GM12891 (cell line): ENCODE measurements around the gene POP4.

Experiments
- PAX5 ChIP-seq: IDR thresholded peaks from 2 replicates; pipeline ENCODE4 v1.6.1; 2011; ENCODE audit warnings: low read length, moderate library complexity, mild to moderate bottlenecking; ENCODE audit not compliant: insufficient read depth, severe bottlenecking
- POLR2A ChIP-seq: IDR thresholded peaks from 2 replicates; pipeline ENCODE4 v1.6.1; 2011; ENCODE audit warnings: low read depth, low read length, control low read depth
- POLR2AphosphoS5 ChIP-seq: IDR thresholded peaks from 2 replicates; pipeline ENCODE4 v1.6.1; 2011; ENCODE audit warnings: low read depth, low read length, control low read depth
- POU2F2 ChIP-seq: IDR thresholded peaks from 2 replicates; pipeline ENCODE4 v1.6.1; 2011; ENCODE audit warnings: low read depth, mild to moderate bottlenecking, control low read depth, low read length, moderate library complexity
- SPI1 ChIP-seq: IDR thresholded peaks from 2 replicates; pipeline ENCODE4 v1.6.1; 2011; ENCODE audit warnings: low read depth, low read length, control low read depth
- TAF1 ChIP-seq: IDR thresholded peaks from 2 replicates; pipeline ENCODE4 v1.6.1; 2011; ENCODE audit warnings: low read depth, low read length, control low read depth

- TF ChIP-seq POLR2A (no peak), POLR2AphosphoS5 (no peak), SPI1 (no peak), PAX5 (no peak), TAF1 (no peak), POU2F2 (no peak)
These were observed 14.4 kb upstream of the POP4 start for GRCh38 chr19:29591670-29592069.
